ENCODE measurements around the gene SELENOM.

SELENOM gene

GRCh38 chr22:31107178-31107893, at the start of gene SELENOM:
Gene SELENOM (minus strand): TSS chr22:31107568. CDS start chr22:31107505, 63 bp downstream.
- peak; percentile 92 for DNase-seq

GRCh38 chr22:31155422-31155821, 48.1 kb upstream of the SELENOM start:
- no peak for DNase-seq

GRCh38 chr22:31154975-31155374, 47.6 kb upstream of the SELENOM start:
- no peak for DNase-seq

- DNase-seq: no peak
Measured at GRCh38 chr22:31153357-31153756, 46.0 kb upstream of the SELENOM start.

- DNase-seq: no peak
Measured at GRCh38 chr22:31151872-31152271, 44.5 kb upstream of the SELENOM start.

GRCh38 chr22:31150615-31151014, 43.2 kb upstream of the SELENOM start:
- DNase-seq: no peak

GRCh38 chr22:31148953-31149627, 41.7 kb upstream of the SELENOM start:
- peak; percentile 41 for DNase-seq

- DNase-seq: no peak
Measured at GRCh38 chr22:31148488-31148887, 41.1 kb upstream of the SELENOM start.

GRCh38 chr22:31144223-31144622, 36.9 kb upstream of the SELENOM start:
- DNase-seq: peak; percentile 24

- DNase-seq: no peak
Measured at GRCh38 chr22:31143537-31143936, 36.2 kb upstream of the SELENOM start.

GRCh38 chr22:31143038-31143437, 35.7 kb upstream of the SELENOM start:
- DNase-seq: no peak

GRCh38 chr22:31142285-31142684, 34.9 kb upstream of the SELENOM start:
- no peak for DNase-seq

GRCh38 chr22:31141551-31141950, 34.2 kb upstream of the SELENOM start:
- DNase-seq: no peak

GRCh38 chr22:31140746-31141145, 33.4 kb upstream of the SELENOM start:
- no peak for DNase-seq

- no peak for DNase-seq
Measured at GRCh38 chr22:31139866-31140716, 32.7 kb upstream of the SELENOM start, which contains the start of gene PLA2G3. Gene PLA2G3 (minus strand): TSS chr22:31140508. CDS start chr22:31140354, 154 bp downstream.

- no peak for DNase-seq
Measured at GRCh38 chr22:31139066-31139465, 31.7 kb upstream of the SELENOM start.

GRCh38 chr22:31138126-31138525, 30.8 kb upstream of the SELENOM start:
- DNase-seq: no peak

- DNase-seq: no peak
Measured at GRCh38 chr22:31137721-31138120, 30.4 kb upstream of the SELENOM start.

GRCh38 chr22:31136711-31137110, 29.3 kb upstream of the SELENOM start:
- DNase-seq: no peak

- no peak for DNase-seq
Measured at GRCh38 chr22:31136155-31136554, 28.8 kb upstream of the SELENOM start.

- no peak for DNase-seq
Measured at GRCh38 chr22:31135706-31136105, 28.3 kb upstream of the SELENOM start.

- DNase-seq: no peak
Measured at GRCh38 chr22:31134688-31135087, 27.3 kb upstream of the SELENOM start.

GRCh38 chr22:31133911-31134310, 26.5 kb upstream of the SELENOM start:
- no peak for DNase-seq
